ENCODE results near the gene SMG9.

SMG9 gene

GRCh38 chr19:43752287-43752875 is 2.4 kb downstream of the SMG9 start:
- no peak for DNase-seq (ENCODE audit: low read depth, low spot score)

GRCh38 chr19:43751466-43752220 is 3.1 kb downstream of the SMG9 start:
- DNase-seq (ENCODE audit: low read depth, low spot score) = no peak

- DNase-seq (ENCODE audit: low read depth, low spot score) = no peak
Observed at GRCh38 chr19:43749898-43750297, 4.9 kb downstream of the SMG9 start.

GRCh38 chr19:43749152-43749551 is 5.6 kb downstream of the SMG9 start:
- no peak for DNase-seq (ENCODE audit: low read depth, low spot score)

GRCh38 chr19:43748685-43749084 is 6.1 kb downstream of the SMG9 start:
- DNase-seq (ENCODE audit: low read depth, low spot score) = no peak

- DNase-seq (ENCODE audit: low read depth, low spot score) = no peak
Observed at GRCh38 chr19:43748205-43748594, 6.6 kb downstream of the SMG9 start.

- DNase-seq (ENCODE audit: low read depth, low spot score) = no peak
Observed at GRCh38 chr19:43747557-43748204, 7.1 kb downstream of the SMG9 start.

- no peak for DNase-seq (ENCODE audit: low read depth, low spot score)
Observed at GRCh38 chr19:43743059-43743458, 11.7 kb downstream of the SMG9 start.

GRCh38 chr19:43741075-43741825 is 13.5 kb downstream of the SMG9 start:
- DNase-seq (ENCODE audit: low read depth, low spot score) = no peak

- DNase-seq (ENCODE audit: low read depth, low spot score) = no peak
Observed at GRCh38 chr19:43739439-43740235, 15.1 kb downstream of the SMG9 start.

- DNase-seq (ENCODE audit: low read depth, low spot score) = no peak
Observed at GRCh38 chr19:43738780-43739211, 16.0 kb downstream of the SMG9 start.

GRCh38 chr19:43735957-43736356 is 18.8 kb downstream of the SMG9 start:
- DNase-seq (ENCODE audit: low read depth, low spot score) = no peak

- no peak for DNase-seq (ENCODE audit: low read depth, low spot score)
Observed at GRCh38 chr19:43735013-43735412, 19.7 kb downstream of the SMG9 start.

GRCh38 chr19:43731846-43732245 is 22.9 kb downstream of the SMG9 start:
- DNase-seq (ENCODE audit: low read depth, low spot score) = no peak

- no peak for DNase-seq (ENCODE audit: low read depth, low spot score)
Observed at GRCh38 chr19:43731346-43731745, 23.4 kb downstream of the SMG9 start.

- DNase-seq (ENCODE audit: low read depth, low spot score) = no peak
Observed at GRCh38 chr19:43729919-43730318, 24.8 kb downstream of the SMG9 start.

GRCh38 chr19:43727593-43727853 is 27.2 kb downstream of the SMG9 start:
- no peak for DNase-seq (ENCODE audit: low read depth, low spot score)

- no peak for DNase-seq (ENCODE audit: low read depth, low spot score)
Observed at GRCh38 chr19:43726736-43727592, 27.8 kb downstream of the SMG9 start.

GRCh38 chr19:43725468-43725867 is 29.3 kb downstream of the SMG9 start:
- DNase-seq (ENCODE audit: low read depth, low spot score) = no peak

- no peak for DNase-seq (ENCODE audit: low read depth, low spot score)
Observed at GRCh38 chr19:43724896-43725295, 29.9 kb downstream of the SMG9 start.

- DNase-seq (ENCODE audit: low read depth, low spot score) = no peak
Observed at GRCh38 chr19:43723588-43723987, 31.2 kb downstream of the SMG9 start.

Measured in iPS DF 19.7 (cell line).